ENCODE data around the gene VPS41.
"Not testable (repeated sequence)": the region's sequence is repeated elsewhere in the genome, so short reads cannot be mapped to it uniquely, and the experiment has no call there.

Gene VPS41

DNA sequence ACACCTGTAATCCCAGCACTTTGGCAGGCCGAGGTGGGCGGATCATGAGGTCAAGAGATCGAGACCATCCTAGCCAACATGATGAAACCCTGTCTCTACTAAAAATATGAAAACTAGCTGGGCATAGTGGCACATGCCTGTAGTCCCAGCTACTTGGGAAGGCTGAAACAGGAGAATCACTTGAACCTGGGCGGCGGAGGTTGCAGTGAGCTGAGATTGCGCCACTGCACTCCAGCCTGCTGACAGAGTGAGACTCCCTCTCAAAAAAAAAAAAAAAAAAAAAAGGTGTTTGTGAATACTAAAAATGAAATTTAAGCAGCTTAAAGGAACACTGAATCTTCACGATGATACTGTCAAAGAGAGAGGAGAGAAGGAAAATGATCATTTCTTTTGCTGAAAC, 54.0 kb downstream of the VPS41 start:
- DNase-seq (ENCODE audit: low spot score), result not testable (repeated sequence)

DNA sequence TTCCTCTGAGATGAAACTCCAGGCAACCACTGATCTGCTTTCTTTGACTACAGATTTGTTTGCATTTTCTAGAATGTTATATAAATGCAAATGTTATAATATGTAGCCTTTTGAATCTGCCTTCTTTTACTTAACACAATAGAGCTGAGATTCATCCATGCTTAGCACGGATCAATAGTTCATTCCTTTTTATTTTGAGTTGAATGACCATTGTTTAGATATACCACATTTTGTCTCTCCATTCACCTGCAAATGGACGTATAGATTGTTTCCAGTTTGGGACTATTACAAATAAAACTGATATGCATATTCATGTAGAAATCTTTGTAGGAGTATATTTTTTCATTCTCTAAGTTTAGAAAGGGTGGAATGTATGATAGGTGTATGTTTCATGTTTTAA, 57.7 kb downstream of the VPS41 start:
- DNase-seq (ENCODE audit: low spot score), result no peak

DNA sequence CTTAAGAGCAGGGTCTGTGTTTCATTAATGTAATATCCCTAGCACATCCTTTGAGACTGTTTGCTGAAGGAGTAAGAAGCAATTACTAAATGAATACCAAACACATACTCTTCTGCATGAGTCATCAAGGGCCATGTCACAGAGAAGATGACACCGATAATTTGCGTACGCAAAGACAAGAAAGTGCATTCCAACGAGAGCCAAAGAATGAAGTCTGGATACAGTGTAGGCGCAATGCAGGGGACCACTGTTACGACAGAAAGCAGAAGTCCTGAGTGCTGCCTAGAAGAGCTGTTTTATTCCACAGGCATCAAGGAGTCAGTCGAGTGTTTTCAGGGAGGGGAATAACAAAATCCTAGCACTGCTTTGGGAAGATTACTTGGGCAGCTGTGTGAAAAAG, 62.7 kb downstream of the VPS41 start:
- DNase-seq (ENCODE audit: low spot score), result no peak

DNA sequence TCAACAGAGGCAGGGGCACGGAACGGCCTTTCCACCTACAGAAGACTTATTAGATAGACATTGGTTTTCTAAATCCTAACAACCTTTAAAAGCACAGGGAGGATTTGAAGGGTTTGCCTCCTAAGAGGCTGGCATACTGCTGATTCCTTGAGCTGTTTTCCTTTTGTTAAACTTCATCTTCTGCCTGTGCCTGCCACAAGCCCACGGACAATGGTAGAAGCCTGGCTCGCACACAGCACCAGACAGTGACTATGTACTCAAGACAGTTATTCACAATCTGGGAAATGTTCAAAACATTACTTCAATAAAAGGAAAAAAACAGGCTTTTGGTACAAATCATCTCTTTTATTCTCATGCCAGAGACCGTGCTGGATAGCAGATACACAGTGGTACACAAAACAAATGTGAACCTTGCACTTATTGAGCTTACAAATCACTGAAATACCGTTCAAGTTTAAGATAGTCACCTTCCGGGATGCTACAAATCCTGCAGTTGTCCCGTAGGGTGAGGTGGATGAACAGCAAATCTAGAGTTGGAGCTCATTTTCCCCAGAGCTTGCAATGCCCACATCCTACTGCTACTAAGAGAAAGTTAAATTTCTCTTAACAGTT, 63.9 kb downstream of the VPS41 start:
- DNase-seq (ENCODE audit: low spot score), result no peak

DNA sequence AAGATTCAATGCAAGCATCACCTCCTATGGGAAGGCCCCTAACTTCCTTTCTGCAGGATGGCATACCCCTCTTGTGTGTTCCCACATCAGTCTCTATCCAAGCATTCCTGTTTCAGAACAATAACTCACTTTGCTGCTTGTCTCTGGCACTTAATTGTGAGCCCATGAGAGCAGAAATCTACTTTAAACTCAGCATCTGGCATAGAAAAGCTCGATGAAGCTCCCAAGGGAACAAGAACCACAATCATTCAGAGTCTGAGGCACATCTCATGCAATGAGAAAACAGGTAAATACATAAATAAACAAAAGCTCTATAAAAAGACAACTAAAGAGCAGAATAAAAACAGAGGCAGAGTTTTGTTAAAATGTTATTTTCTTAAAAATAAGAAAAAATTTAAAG, 66.2 kb downstream of the VPS41 start:
- no peak for DNase-seq (ENCODE audit: low spot score)

DNA sequence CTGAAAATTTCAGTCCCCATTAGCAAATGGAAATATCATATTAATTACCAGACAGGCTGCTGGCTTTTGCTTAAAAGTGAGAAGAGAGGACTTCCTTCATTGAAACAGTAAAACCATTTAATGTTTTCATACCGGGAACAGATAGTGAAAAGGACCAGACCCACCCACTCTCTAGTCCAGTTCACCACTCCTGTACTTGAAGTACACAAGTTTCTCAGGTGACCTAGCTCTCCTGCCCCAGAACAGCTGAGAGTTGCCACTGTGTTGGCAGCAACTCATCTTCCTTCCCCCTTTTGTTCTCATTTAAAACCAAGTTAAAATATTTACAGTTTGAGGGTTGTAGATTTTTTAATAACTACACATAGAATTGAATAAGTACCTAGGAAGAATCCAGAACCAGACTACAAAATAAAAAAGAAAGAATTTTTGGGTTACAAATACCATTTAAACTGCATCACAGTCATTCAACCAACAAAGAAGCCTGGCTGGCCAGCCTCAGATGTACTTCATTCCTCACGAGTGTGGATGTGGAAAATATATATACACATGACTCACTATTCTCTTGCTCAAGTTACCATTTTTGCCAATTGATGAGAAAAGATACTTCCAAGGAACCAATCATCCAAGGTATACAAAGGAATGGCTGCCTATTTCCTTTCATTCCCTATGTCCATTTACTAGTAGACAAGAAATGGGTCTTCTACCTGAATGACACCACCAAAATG, 68.1 kb downstream of the VPS41 start:
- no peak for DNase-seq (ENCODE audit: low spot score)

DNA sequence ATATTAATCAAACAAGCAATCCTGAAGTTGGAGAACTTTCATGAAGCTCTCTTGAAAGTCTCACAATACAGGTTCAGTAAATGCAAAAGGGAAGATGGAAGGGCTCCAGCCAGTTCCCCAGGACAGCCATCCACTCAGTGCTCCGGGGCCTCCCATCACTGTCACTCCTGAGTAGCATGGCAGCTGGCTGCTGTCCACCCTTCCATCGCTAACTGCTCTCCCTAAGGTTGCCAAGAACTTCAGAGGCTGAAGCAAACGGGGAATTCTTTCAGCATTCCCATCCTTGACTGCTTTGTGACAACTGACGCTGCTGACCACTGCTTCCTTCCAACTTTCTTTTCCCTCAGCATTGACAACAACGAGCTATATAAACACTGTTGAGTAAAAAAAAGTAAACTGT, 69.1 kb downstream of the VPS41 start:
- DNase-seq (ENCODE audit: low spot score), result no peak

DNA sequence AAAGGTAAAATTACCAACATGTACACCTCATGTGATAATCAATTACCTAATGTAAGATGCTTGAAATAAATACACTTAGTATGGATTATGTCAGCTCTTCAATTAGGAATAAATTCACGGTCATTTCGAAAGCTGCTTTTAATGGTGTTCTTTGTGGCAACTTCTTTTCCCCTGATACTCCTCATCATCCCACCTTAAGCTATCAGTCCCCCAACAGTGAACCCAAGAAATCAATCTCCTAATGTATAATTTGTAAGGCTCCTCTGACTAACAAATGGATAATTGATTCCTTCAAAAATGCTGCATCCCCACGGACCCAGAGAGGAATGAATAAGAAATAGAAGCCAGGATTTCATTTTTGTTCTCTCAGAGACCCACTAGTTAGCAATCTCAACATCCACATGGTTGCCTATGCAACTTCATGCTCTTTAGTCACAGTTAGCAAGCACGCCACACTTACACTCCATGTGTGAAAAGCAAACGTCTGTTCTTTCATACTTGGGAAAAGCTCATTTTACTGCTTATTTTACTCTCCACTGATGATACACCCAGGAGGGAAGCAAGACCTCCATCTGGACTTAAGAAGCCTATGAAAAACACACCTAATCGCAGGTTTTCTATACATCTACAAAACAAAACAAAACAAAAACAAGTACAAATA, 70.1 kb downstream of the VPS41 start:
- DNase-seq (ENCODE audit: low spot score), result no peak

DNA sequence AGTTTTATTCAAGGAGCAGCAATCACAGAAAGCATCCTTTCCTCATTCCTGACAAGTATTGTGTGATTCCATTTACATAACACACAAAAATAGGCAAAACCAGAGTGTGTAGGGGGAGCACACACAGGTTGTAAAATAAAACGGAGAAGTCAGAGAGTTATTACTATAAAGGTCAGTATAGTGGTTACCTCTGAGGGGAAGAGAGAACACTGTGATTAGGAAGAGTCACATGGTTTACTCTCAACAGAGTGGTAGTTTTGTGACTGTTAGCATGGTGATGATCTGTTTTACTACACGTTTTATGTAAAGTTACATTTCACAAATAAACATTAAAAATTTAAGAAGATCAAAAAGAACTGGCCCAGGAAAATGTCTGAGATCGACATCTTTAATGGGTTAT, 74.6 kb downstream of the VPS41 start:
- no peak for DNase-seq (ENCODE audit: low spot score)

DNA sequence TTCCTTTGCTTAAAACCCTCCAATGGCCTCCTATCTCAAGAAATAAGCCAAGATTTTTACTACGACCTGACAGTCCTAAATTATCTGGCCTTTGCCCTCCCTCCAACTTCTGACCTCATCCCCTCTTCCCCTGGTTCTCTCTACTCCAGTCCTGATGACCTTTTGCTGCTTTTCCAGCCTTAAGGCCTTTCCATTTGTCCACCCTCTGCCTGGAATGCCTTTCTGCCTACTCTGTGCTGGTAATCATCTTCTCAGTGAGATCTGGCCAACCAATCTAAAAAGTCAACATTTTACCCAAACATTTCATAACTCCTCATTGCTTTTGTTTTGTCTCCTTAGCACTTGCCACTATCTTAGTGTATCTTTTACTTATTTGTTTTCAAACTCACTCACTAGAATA, 75.7 kb downstream of the VPS41 start:
- DNase-seq (ENCODE audit: low spot score), result no peak

DNA sequence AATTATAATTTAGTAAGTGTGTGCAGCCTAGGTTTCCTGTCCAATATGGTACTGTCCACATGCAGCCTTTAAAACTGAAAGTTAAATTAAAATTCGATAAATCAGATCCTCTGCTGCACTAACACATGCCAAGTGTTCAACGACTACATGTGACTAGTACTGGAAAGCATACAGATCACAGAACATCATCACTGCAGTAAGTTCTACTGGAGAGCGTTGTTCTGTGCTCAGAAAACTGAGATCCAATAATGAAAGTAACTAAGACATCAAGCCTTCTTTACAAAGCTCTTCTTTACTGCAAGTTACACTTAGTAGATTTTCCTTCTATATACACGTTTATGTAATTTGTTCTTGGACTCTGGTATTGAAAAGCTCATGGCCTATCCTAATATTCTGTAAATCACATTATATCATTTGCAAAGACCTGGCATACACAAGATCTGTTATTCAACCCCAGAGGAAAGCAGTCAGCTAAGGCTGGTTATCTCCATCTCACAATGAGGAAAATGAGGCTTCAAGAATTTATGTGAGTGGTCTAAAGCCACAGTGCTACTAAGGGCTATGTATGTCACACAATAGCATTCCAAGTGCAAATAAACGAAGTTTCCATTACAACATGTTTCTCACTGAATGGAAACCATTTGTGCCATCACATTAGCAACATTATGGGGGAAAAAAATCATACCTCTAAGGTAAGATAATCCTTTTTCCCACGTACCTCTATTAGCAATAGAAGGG, 77.6 kb downstream of the VPS41 start:
- no peak for DNase-seq (ENCODE audit: low spot score)

DNA sequence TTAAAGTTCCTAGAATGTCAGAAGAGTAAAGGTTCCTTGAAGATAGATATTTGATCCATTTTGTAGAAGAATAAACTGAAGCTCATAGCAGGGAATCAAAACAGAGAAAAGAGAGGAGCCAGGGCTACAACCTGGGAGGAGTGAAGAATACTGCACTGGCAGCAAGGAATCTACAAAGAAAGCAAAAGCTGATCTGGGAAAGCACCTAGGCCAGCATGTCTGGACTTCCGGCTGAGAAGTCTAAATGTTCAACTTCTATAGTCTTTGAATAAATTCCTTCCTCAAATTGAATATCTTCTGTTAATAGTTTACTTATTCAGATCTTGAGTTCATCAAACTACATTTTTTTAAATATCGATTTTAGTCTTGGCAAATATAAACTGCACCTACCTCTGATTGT, 78.2 kb downstream of the VPS41 start:
- no peak for DNase-seq (ENCODE audit: low spot score)

DNA sequence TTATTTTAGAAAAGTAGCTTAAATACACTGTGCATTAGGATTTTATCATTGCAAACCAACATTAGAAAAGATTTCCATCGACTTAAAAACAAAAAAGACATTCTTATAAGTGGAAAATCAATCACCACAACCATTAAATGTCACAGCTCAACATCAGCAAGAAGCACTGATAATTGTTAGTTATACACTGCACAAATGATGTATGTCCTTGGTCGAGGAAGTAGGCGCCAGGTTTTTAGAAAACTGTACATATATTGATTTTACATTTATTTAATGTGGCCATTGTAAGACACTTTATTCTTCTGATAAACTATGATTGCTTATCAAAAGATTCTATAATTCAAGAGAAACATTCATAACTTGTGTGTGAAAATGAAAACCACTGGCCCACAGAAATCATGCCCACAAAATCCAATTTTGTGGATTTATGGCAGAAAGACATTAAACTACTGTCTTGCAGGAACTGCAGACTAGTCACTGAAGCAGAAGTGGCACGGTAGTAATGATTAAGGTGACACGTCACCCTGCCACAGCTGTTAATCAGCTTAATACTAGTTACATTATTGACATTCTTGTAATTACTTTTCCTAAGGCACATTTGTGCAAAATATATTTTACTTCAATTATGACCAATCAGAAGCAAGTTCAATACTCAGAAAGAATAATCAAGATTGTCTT, 79.4 kb downstream of the VPS41 start:
- no peak for DNase-seq (ENCODE audit: low spot score)

DNA sequence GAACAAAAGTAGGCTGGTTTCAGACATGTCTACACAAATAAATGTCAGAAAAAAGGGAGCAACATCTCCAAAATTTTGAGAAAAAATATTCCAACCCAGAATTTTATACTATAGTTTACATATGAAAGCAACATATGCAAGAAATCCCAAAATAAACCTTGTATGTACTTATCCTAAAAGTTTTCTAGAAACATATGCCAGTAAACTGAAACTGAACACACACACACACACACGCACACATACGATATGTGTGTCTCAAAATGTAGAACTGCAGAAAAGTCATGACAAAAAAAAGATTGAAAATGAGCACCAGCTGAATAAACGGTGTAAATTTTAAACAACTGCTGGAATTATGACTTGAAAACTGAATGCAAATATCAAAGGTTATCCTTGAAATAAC, 81.0 kb downstream of the VPS41 start:
- DNase-seq (ENCODE audit: low spot score), result no peak

DNA sequence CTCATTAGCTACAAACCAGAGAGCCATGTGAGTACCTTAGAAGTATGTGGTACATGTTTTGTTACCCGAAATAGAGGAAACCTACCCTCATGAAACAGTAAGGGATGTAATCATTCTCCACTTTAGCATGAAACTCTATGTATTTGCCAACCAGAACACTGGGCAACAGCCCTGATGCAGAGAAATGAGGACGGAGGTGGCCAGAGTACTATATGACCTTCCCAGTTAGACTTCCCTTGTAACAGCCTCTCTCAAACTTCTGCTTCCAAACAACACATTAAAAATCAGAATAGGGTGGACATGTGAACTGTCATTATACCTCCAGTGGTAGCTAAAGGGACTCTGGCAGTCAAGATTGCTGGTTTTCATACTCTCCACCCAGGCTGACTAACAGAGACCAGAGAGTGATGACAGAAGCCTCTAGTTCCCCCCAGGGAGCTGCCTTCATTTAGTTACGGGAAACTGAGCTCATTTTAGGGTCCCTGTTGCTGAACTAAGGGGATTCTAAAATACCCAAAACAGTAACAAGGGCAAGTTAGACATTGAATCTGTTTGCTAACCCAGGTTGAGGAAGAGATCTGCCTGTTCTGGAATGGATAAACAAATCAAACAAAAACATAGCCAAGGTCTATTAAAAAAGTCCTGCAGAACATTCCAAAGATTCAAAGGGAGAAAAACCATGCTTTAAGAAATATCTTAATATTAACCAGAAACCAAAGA, 83.1 kb downstream of the VPS41 start:
- no peak for DNase-seq (ENCODE audit: low spot score)

DNA sequence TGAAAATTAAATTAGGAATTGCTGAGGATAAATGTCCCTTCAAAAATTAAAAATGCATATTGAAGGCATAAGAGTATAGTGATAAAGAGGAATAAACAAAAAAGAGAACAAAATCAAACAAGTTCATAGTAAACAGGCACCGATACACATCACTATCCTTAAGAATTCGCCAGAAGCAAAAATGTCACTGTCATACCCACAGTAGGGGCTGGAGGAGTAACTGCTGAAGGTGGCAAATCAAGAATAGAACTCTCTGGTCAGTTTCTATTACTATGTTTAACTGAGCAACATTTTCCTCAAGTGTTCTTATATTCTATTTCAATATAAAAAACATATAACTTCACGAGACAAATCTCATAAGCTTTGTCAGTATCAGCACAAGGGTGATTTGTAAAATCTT, 84.0 kb downstream of the VPS41 start:
- no peak for DNase-seq (ENCODE audit: low spot score)

DNA sequence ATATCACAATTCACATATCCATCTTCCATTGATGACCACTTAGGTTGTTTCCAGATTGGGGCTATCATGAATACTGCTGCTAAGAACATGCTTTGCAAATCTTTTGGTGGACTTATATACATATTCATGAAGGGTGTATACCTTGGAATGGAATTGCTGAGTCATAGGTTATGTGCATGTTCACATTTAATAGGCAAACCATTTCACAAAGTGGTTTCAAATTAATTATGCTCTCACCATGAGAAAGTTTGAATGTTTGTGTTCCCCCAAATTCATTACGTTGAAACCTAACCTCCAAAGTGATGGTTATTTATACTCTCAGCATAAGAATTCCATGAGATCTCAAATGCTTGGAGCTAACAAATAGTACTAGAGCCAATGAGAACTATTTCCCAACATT, 86.4 kb downstream of the VPS41 start:
- no peak for DNase-seq (ENCODE audit: low spot score)

DNA sequence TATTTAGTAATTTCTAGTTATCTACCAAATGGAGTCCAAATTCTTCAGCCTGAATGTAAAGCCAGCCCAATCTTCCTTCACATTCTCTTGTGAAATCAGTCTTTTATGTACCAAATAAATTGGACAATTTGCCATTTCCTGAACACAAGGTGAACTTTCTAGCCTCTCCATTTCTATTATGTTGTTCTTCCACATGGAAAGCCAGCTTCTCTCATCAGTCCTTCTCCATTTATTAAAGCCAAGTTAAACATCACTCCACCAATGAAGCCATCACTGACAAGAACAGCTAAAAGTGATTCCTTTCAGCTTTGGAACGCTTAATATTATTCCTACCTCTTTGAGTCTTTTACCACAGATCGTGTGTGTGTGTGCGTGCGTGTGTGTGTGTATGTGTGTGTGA, 88.4 kb downstream of the VPS41 start:
- DNase-seq (ENCODE audit: low spot score), result no peak

DNA sequence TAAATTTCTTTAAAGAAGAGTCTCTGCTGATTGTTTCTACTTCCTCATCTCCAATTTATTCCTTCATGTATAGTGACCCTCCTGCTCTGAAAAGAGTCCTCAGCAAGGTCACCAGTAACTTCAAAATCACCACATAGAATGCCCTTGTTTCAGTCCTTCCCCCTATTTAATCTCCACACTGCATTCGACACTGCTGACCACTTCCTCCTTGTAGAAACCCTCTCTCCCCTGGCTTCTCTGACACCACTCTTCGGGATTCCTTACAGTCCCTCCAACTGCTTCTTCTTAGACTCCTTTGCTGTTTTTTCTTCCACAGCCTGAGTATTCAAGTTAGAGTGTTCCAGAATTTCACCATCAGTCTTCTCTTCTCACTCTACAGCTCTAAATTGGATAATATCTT, 89.5 kb downstream of the VPS41 start:
- no peak for DNase-seq (ENCODE audit: low spot score)

DNA sequence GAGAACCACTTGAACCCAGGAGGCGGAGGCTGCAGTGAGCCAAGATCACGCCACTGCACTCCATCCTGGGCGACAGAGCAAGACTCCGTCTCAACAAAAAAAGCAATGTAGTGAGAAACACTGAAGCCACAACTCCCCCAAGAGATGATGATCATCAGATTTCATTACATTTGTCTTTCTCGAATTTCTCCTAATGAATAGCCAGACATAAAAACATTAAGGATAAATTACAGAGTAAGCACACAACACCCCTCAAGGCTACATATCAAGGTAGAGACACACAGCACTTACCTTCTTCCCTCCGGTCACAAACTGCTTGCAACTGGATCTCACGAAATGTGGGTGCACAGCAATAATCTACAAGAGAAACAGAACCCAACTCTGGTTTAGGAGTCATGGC, 91.5 kb downstream of the VPS41 start:
- DNase-seq (ENCODE audit: low spot score), result no peak

DNA sequence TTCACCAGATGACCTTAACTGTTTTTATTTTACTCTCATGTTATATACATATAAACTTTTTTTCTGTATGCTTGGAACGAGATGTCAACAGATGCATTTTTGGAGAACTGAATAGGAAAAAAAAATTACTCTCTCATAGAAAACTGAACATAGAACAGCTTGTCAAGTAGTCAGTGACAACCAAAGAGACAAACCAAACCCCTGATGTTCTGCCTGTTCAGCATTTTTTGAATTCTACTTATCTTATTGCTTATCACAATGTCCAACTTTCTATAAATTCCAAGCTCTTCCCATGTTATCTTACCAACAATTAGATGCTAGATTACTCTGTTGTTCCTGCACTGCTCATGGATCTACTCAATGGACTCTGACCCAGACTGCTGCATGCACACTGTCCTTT, 95.2 kb downstream of the VPS41 start:
- DNase-seq (ENCODE audit: low spot score), result no peak

DNA sequence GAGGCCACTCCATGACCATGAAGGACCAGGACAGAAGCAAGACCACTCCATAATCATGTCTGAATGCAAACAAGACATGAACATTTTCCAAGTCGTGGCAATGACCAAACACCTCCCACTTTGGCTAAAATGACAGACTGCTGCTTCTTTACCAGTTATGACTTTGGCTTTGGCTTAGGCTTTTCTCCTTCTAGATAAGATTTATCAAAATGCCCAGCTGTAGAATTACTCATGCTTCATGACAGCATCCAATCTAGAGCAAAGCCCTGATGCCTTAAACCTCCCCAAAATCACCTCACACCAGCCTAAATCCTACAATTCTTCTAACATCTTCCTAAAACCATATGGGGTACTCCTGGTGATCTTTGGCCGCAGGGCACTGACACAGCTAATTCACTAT, 102.1 kb downstream of the VPS41 start:
- DNase-seq (ENCODE audit: low spot score), result no peak

All from HuH-7.5 (cell line).